ENCODE results near the gene C3AR1. TPM values are rescaled to one million over a fixed set of nuclear protein-coding genes. Genes with fewer than 3 reads are reported as not detected.
"Not testable (repeated sequence)": the region's sequence is repeated elsewhere in the genome, so short reads cannot be mapped to it uniquely, and the experiment has no call there.

Gene C3AR1
- total RNA-seq, 1 experiment from 2014 or later: 0.40 TPM

- no peak for DNase-seq (ENCODE audit: low read depth)
Measured at GRCh38 chr12:8057839-8058238, 8.3 kb downstream of the C3AR1 start.

- no peak for DNase-seq (ENCODE audit: low read depth)
Measured at GRCh38 chr12:8057306-8057705, 8.9 kb downstream of the C3AR1 start.

GRCh38 chr12:8054816-8055215, 11.3 kb downstream of the C3AR1 start:
- no peak for DNase-seq (ENCODE audit: low read depth)

- no peak for DNase-seq (ENCODE audit: low read depth)
Measured at GRCh38 chr12:8052679-8053078, 13.5 kb downstream of the C3AR1 start.

- DNase-seq (ENCODE audit: low read depth): no peak
Measured at GRCh38 chr12:8050600-8051250, 15.4 kb downstream of the C3AR1 start.

GRCh38 chr12:8048906-8049305, 17.3 kb downstream of the C3AR1 start:
- DNase-seq (ENCODE audit: low read depth): no peak

GRCh38 chr12:8047842-8048241, 18.3 kb downstream of the C3AR1 start:
- no peak for DNase-seq (ENCODE audit: low read depth)

- DNase-seq (ENCODE audit: low read depth): peak; percentile 73
Measured at GRCh38 chr12:8045952-8046944, 19.9 kb downstream of the C3AR1 start.

- DNase-seq (ENCODE audit: low read depth): no peak
Measured at GRCh38 chr12:8040791-8041190, 25.4 kb downstream of the C3AR1 start.

- DNase-seq (ENCODE audit: low read depth): peak; percentile 76
Measured at GRCh38 chr12:8038659-8039114, 27.5 kb downstream of the C3AR1 start.

GRCh38 chr12:8037947-8038346, 28.2 kb downstream of the C3AR1 start:
- no peak for DNase-seq (ENCODE audit: low read depth)

- DNase-seq (ENCODE audit: low read depth): no peak
Measured at GRCh38 chr12:8037046-8037663, 29.0 kb downstream of the C3AR1 start.

GRCh38 chr12:8036346-8036745, 29.8 kb downstream of the C3AR1 start:
- DNase-seq (ENCODE audit: low read depth): no peak

GRCh38 chr12:8035440-8036010, 30.6 kb downstream of the C3AR1 start:
- no peak for DNase-seq (ENCODE audit: low read depth)

GRCh38 chr12:8034802-8035201, 31.4 kb downstream of the C3AR1 start:
- DNase-seq (ENCODE audit: low read depth): no peak

GRCh38 chr12:8033153-8034044, 32.8 kb downstream of the C3AR1 start:
- DNase-seq (ENCODE audit: low read depth): peak; percentile 51

- peak; percentile 83 for DNase-seq (ENCODE audit: low read depth)
Measured at GRCh38 chr12:8032242-8033152, 33.7 kb downstream of the C3AR1 start, which contains the start of gene FOXJ2. Gene FOXJ2, plus strand, starts transcription at chr12:8032716. Its CDS starts 7,117 bp downstream, at chr12:8039833.

- DNase-seq (ENCODE audit: low read depth): no peak
Measured at GRCh38 chr12:8031872-8032241, 34.3 kb downstream of the C3AR1 start.

- DNase-seq (ENCODE audit: low read depth): not testable (repeated sequence)
Measured at GRCh38 chr12:8031017-8031416, 35.1 kb downstream of the C3AR1 start.

GRCh38 chr12:8030189-8030588, 36.0 kb downstream of the C3AR1 start:
- no peak for DNase-seq (ENCODE audit: low read depth)
